ENCODE measurements around the gene CD81.

CD81 gene

DNA sequence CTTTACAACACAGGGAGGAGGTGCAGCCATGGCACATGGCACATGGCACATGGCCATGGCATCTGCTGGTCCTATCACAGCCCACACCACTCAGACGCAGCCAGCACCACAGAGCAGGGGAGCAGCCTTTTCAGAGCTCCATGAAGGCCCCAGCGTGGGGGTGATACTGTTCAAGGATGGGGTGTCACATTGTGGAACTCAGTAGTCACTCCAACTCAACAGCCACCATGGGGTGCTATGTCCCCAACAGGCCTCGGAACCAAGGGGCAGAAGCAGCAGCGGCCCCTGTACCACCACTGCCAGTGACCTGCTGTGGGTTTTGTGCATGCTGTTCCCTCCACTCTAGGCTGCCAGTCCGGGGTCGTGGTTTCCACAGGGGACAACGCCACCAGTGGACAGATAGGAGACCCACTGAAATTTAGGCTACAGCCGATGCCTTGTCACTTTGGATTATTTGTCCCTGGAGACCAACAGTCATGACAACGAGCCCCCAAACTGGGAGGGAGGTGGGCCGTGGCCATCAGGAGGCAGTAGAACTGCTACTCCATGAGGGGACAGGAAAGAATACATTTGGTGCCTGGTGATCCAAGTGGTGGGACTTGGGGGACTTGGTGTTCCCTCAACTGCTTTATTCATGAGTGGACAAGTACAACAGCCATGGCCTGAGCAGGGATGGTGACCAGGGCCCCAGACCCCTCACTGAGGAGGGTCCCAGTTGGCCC, 30.4 kb upstream of the CD81 start:
- Histone ChIP-seq H3K27me3 (no peaks in the 10 kb centered on the region), H3K4me3 (ENCODE audit: low read depth, low read length) (no peak overlapping the region), H3K36me3 (no peaks in the 10 kb centered on the region), H3K9me3 (no peaks in the 10 kb centered on the region), H3K4me1 (no peaks in the 10 kb centered on the region)
- DNase-seq, result no peak
- TF ChIP-seq CTCF (IDR thresholded peaks at IDR 0.05; ENCODE audit: low read depth, low read length), result no peak

- no peaks in the 10 kb centered on the region for H3K4me1 ChIP-seq
- no peaks in the 10 kb centered on the region for H3K27me3 ChIP-seq
- H3K9me3 ChIP-seq, result no peaks in the 10 kb centered on the region
- TF ChIP-seq CTCF (IDR thresholded peaks at IDR 0.05; ENCODE audit: low read depth, low read length), result no peak
- DNase-seq, result no peak
- no peaks in the 10 kb centered on the region for H3K36me3 ChIP-seq
- no peak overlapping the region for H3K4me3 ChIP-seq (ENCODE audit: low read depth, low read length)
Measured at GRCh38 chr11:2347308-2347830, 29.7 kb upstream of the CD81 start.

DNA sequence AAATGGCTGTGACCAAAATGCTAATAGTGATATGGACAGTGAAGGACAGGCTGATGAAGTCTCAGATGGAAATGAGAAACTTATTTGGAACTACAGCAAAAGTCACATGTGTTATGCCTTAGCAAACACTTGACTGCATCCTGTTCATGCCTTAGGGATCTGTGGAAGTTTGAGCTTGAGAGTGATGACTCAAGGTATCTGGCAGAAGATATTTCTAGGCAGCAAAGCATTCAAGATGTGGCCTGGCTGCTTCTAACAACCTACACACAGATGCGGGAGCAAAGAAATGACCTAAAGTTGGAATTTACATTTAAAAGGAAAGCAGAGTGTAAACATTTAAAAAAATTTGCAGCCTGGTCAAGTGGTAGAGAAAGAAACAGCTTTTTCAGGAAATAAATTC, 28.1 kb upstream of the CD81 start:
- no peaks in the 10 kb centered on the region for H3K27me3 ChIP-seq

GRCh38 chr11:2351701-2352100, 25.4 kb upstream of the CD81 start:
- no peak for DNase-seq
- H3K9me3 ChIP-seq, result no peaks in the 10 kb centered on the region
- H3K36me3 ChIP-seq, result no peaks in the 10 kb centered on the region
- H3K4me3 ChIP-seq (ENCODE audit: low read depth, low read length), result no peak overlapping the region
- no peaks in the 10 kb centered on the region for H3K27me3 ChIP-seq
- TF ChIP-seq CTCF (IDR thresholded peaks at IDR 0.05; ENCODE audit: low read depth, low read length), result no peak
- no peaks in the 10 kb centered on the region for H3K4me1 ChIP-seq

More for the DNA sequence above, 28.1 kb upstream of the CD81 start:
- Histone ChIP-seq H3K36me3 (no peaks in the 10 kb centered on the region), H3K9me3 (no peaks in the 10 kb centered on the region), H3K4me1 (no peaks in the 10 kb centered on the region), H3K4me3 (ENCODE audit: low read depth, low read length) (no peak overlapping the region)
- no peak for DNase-seq
- TF ChIP-seq CTCF (IDR thresholded peaks at IDR 0.05; ENCODE audit: low read depth, low read length), result no peak

DNA sequence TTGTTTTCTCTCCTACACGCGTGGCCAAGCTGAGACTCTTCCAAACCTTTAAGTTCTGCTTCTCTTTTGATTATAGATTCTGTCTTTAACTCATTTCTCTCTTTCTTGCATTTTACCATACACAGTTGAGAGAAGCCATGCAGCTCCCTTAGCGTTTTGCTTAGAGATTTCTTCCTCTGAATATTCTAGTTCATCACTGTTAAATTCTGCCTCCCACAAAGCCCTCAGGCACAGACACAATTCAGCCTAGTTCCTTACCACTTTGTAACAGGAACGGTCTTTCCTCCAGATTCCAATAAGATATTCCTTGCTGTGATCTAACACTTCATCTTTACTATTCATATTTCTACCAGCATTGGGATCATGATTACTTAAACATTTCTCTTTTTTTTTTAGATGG, 24.7 kb upstream of the CD81 start:
- Histone ChIP-seq H3K4me3 (ENCODE audit: low read depth, low read length) (no peak overlapping the region), H3K27me3 (no peaks in the 10 kb centered on the region), H3K9me3 (no peaks in the 10 kb centered on the region), H3K36me3 (no peaks in the 10 kb centered on the region), H3K4me1 (no peaks in the 10 kb centered on the region)
- TF ChIP-seq CTCF (IDR thresholded peaks at IDR 0.05; ENCODE audit: low read depth, low read length), result no peak
- no peak for DNase-seq

DNA sequence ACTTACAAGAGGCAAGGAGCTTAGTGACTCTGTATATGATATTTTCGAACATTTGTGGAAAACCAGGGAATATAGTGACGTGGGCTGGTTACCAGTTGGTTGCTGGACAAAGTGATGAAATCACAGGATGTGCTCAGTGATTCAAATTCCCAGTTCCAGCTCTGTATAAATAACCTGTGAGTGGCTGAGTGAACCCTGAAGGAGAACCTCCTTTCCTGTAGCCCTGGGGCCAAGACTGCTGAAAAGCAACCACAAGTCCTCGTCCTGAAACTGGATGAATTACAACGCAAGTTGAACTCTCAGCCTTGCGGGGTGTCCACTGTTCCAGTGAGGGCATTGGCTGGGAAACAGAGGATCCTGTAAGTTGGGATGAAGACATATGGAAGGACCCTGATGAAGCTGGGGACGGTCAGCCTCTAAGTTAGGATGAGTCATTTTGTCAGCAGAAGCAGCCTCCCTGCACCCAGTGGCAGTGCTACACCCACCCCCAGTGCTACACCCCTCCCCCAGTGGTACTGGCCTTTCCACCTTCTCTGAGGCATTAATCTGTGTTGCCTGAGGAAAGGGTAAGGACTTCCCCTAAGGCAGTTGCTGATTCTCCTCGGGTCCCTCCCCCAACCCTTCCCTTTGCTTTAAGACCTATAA, 22.0 kb upstream of the CD81 start:
- Histone ChIP-seq H3K4me3 (ENCODE audit: low read depth, low read length) (no peak overlapping the region), H3K36me3 (no peaks in the 10 kb centered on the region), H3K27me3 (no peaks in the 10 kb centered on the region), H3K9me3 (no peaks in the 10 kb centered on the region), H3K4me1 (no peaks in the 10 kb centered on the region)
- no peak for TF ChIP-seq CTCF (IDR thresholded peaks at IDR 0.05; ENCODE audit: low read depth, low read length)
- DNase-seq, result no peak

Measured in BE2C (cell line).